ENCODE results near the gene DSCAML1. TPM values are rescaled to one million over a fixed set of nuclear protein-coding genes. Genes with fewer than 3 reads are reported as not detected.

Gene DSCAML1
- total RNA-seq, 1 experiment from 2014 or later = not detected

- ChIA-PET CTCF (no interaction called here), POLR2A (ENCODE audit: unreplicated experiment) (no interaction called here)
- BruUV-seq (replicated peaks) = no TSS peak
- Histone ChIP-seq H3K36me3 (ENCODE audit: low read depth, low read length) (no peaks in the 10 kb centered on the region), H3F3A (ENCODE audit: low read length, unreplicated experiment) (no peaks in the 10 kb centered on the region), H3K9ac (ENCODE audit: low read length) (no peak overlapping the region), H3K27me3 (ENCODE audit: low read length) (peaks cover 78% of the 10 kb centered on the region), H3K9me3 (ENCODE audit: low read length) (no peaks in the 10 kb centered on the region), H3K4me1 (ENCODE audit: insufficient read depth, low read length) (no peaks in the 10 kb centered on the region), H3K4me3 (ENCODE audit: low read length) (no peak overlapping the region), H4K20me1 (ENCODE audit: low read length) (no peaks in the 10 kb centered on the region), H3K27ac (ENCODE audit: low read length) (no peak overlapping the region), H3K9me2 (replicated peaks; ENCODE audit: low read length) (no peaks in the 10 kb centered on the region), H2AFZ (ENCODE audit: low read length) (no peak overlapping the region), H3K79me2 (ENCODE audit: low read length) (no peaks in the 10 kb centered on the region), H3K4me2 (ENCODE audit: low read length) (no peak overlapping the region)
- DNase-seq (no peak), ATAC-seq (no peak)
- intact Hi-C loops (cut with micrococcal nuclease) = no loop called here
- TF ChIP-seq EZH2 (IDR thresholded peaks at IDR 0.05; ENCODE audit: low read length, unreplicated experiment) (no peak), EZH2phosphoT487 (IDR thresholded peaks at IDR 0.05; ENCODE audit: borderline replicate concordance, low read length) (no peak)
- TF ChIP-seq, protein P1, sequence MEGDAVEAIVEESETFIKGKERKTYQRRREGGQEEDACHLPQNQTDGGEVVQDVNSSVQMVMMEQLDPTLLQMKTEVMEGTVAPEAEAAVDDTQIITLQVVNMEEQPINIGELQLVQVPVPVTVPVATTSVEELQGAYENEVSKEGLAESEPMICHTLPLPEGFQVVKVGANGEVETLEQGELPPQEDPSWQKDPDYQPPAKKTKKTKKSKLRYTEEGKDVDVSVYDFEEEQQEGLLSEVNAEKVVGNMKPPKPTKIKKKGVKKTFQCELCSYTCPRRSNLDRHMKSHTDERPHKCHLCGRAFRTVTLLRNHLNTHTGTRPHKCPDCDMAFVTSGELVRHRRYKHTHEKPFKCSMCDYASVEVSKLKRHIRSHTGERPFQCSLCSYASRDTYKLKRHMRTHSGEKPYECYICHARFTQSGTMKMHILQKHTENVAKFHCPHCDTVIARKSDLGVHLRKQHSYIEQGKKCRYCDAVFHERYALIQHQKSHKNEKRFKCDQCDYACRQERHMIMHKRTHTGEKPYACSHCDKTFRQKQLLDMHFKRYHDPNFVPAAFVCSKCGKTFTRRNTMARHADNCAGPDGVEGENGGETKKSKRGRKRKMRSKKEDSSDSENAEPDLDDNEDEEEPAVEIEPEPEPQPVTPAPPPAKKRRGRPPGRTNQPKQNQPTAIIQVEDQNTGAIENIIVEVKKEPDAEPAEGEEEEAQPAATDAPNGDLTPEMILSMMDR (conservative IDR thresholded peaks at IDR 0.05; ENCODE audit: low read depth, low read length) = no peak
These were observed 6.9 kb upstream of the DSCAML1 start for GRCh38 chr11:117803896-117804295.

GRCh38 chr11:117799634-117800033 lies 2.6 kb upstream of the DSCAML1 start:
- intact Hi-C loops (cut with micrococcal nuclease) = no loop called here
- TF ChIP-seq EZH2phosphoT487 (IDR thresholded peaks at IDR 0.05; ENCODE audit: borderline replicate concordance, low read length) (no peak), EZH2 (IDR thresholded peaks at IDR 0.05; ENCODE audit: low read length, unreplicated experiment) (no peak)
- TF ChIP-seq, protein P1 (conservative IDR thresholded peaks at IDR 0.05; ENCODE audit: low read depth, low read length) = no peak
- Histone ChIP-seq H3K4me2 (ENCODE audit: low read length) (no peak overlapping the region), H2AFZ (ENCODE audit: low read length) (no peak overlapping the region), H3K9ac (ENCODE audit: low read length) (no peak overlapping the region), H3K27me3 (ENCODE audit: low read length) (peaks cover 86% of the 10 kb centered on the region), H3K9me2 (replicated peaks; ENCODE audit: low read length) (no peaks in the 10 kb centered on the region), H3K27ac (ENCODE audit: low read length) (no peak overlapping the region), H3F3A (ENCODE audit: low read length, unreplicated experiment) (no peaks in the 10 kb centered on the region), H4K20me1 (ENCODE audit: low read length) (no peaks in the 10 kb centered on the region), H3K9me3 (ENCODE audit: low read length) (no peaks in the 10 kb centered on the region), H3K36me3 (ENCODE audit: low read depth, low read length) (no peaks in the 10 kb centered on the region), H3K79me2 (ENCODE audit: low read length) (no peaks in the 10 kb centered on the region), H3K4me3 (ENCODE audit: low read length) (no peak overlapping the region), H3K4me1 (ENCODE audit: insufficient read depth, low read length) (no peaks in the 10 kb centered on the region)
- ChIA-PET CTCF (no interaction called here), POLR2A (ENCODE audit: unreplicated experiment) (no interaction called here)
- DNase-seq (no peak), ATAC-seq (no peak)
- no TSS peak for BruUV-seq (replicated peaks)

- POLR2A ChIA-PET (ENCODE audit: unreplicated experiment) = no interaction called here
- Histone ChIP-seq H3K4me3 (ENCODE audit: low read length) (no peak overlapping the region), H3K36me3 (ENCODE audit: low read depth, low read length) (no peaks in the 10 kb centered on the region), H3K4me2 (ENCODE audit: low read length) (no peak overlapping the region), H2AFZ (ENCODE audit: low read length) (no peak overlapping the region), H3K9me2 (replicated peaks; ENCODE audit: low read length) (no peaks in the 10 kb centered on the region), H3K4me1 (ENCODE audit: insufficient read depth, low read length) (no peaks in the 10 kb centered on the region), H3K79me2 (ENCODE audit: low read length) (no peaks in the 10 kb centered on the region), H3K9me3 (ENCODE audit: low read length) (no peaks in the 10 kb centered on the region), H4K20me1 (ENCODE audit: low read length) (no peaks in the 10 kb centered on the region), H3K9ac (ENCODE audit: low read length) (no peak overlapping the region), H3K27ac (ENCODE audit: low read length) (no peak overlapping the region), H3K27me3 (ENCODE audit: low read length) (peaks cover 83% of the 10 kb centered on the region), H3F3A (ENCODE audit: low read length, unreplicated experiment) (no peaks in the 10 kb centered on the region)
- intact Hi-C loops (cut with micrococcal nuclease) = no loop called here
- no TSS peak for BruUV-seq (replicated peaks)
- DNase-seq (no peak), ATAC-seq (no peak)
- TF ChIP-seq EZH2phosphoT487 (IDR thresholded peaks at IDR 0.05; ENCODE audit: borderline replicate concordance, low read length) (no peak), EZH2 (IDR thresholded peaks at IDR 0.05; ENCODE audit: low read length, unreplicated experiment) (no peak)
- TF ChIP-seq, protein P1 (conservative IDR thresholded peaks at IDR 0.05; ENCODE audit: low read depth, low read length) = no peak
- CTCF ChIA-PET = no interaction called here
These were observed 552 bp downstream of the DSCAML1 start for GRCh38 chr11:117796456-117796871.
